HCT116 (cell line): ENCODE data around the gene CRBN. TPM values are rescaled to one million over a fixed set of nuclear protein-coding genes. Genes with fewer than 3 reads are reported as not detected.

ENCODE experiments used
- ATAC-seq: fragments of 200-7000 bp; cut with Tn5 transposase; 2 replicates; pipeline ENCODE4 v1.9.1; 2020; ENCODE audit warnings: mild to moderate bottlenecking, moderate library complexity
- BruUV-seq: library from RNA; stranded (reverse); fragments of 400-500 nt; replicated peaks from 2 replicates; lab custom pipeline; 2021; lab: Mats Ljungman, UMichigan
- CTCF ChIA-PET: fragments of 300-600 bp; sonication (Branson Sonifier 250); formaldehyde crosslinking; loops from one replicate; lab custom pipeline; 2021; ENCODE audit warnings: antibody characterized with exemption; lab: Charles Lee
- POLR2A ChIA-PET: fragments of 300-600, 350-600 bp; sonication (Branson Sonifier 250); formaldehyde crosslinking; loops from one replicate; lab custom pipeline; 2021; ENCODE audit warnings: antibody characterized with exemption; lab: Charles Lee
- RAD21 ChIA-PET, 2 experiments: fragments of 300-600 bp; sonication (Branson Sonifier 250); formaldehyde crosslinking; loops; one replicate each; lab custom pipeline; 2023; ENCODE audit warnings: low total read pairs in 2 of 2; ENCODE audit not compliant: uncharacterized antibody in 2 of 2, unreplicated experiment in 2 of 2, low non-redundant PET in 1 of 2; lab: Charles Lee
- DNase-seq: peaks from one replicate; pipeline ENCODE4 v3.0.0-alpha.2; 2010; ENCODE audit warnings: low read depth, low spot score
- H2AFZ ChIP-seq: fragments of 200-600 bp; shearing (Covaris generic), sonication (generic); 2 replicates; pipeline ENCODE4 v1.6.1; 2017; ENCODE audit warnings: low read depth, mixed run types, mixed read lengths, antibody characterized with exemption, low read length; ENCODE audit not compliant: poor library complexity, severe bottlenecking
- H3K27ac ChIP-seq: 2 replicates; pipeline ENCODE4 v1.5.1; 2012; ENCODE audit warnings: low read depth, low read length
- H3K27me3 ChIP-seq: fragments of 200-600 bp; sonication (generic); 2 replicates; pipeline ENCODE4 v1.6.1; 2016; ENCODE audit warnings: mixed run types, low read length, mixed read lengths; ENCODE audit not compliant: insufficient read depth
- H3K36me3 ChIP-seq, 2 experiments: fragments of 200-500 bp in 1 of 2; fragments of 200-600 bp in 1 of 2; sonication (Bioruptor generic) in 1 of 2; sonication (generic) in 1 of 2; 2 replicates each; pipeline versions ENCODE4 v1.5.1 to v1.6.1; 2014 to 2016; ENCODE audit warnings: low read length in 2 of 2, inconsistent platforms in 1 of 2, mixed read lengths in 1 of 2, mixed run types in 1 of 2; ENCODE audit not compliant: insufficient read depth in 2 of 2, control insufficient read depth in 1 of 2
- H3K4me1 ChIP-seq, 2 experiments: fragments of 200-600 bp in 1 of 2; sonication (generic) in 1 of 2; 2 replicates each; pipeline versions ENCODE4 v1.5.1 to v1.6.1; 2012 to 2017; ENCODE audit warnings: low read length in 2 of 2, inconsistent platforms in 1 of 2, mild to moderate bottlenecking in 1 of 2, mixed read lengths in 1 of 2, mixed run types in 1 of 2, moderate library complexity in 1 of 2; ENCODE audit not compliant: insufficient read depth in 2 of 2, control insufficient read depth in 1 of 2
- H3K4me2 ChIP-seq: fragments of 200-600 bp; sonication (generic); 2 replicates; pipeline ENCODE4 v1.6.1; 2017; ENCODE audit warnings: mixed run types, low read length, mixed read lengths
- H3K4me3 ChIP-seq, 2 experiments: fragments of 200-600 bp in 1 of 2; sonication (generic) in 1 of 2; replicated peaks in 1 of 2; 2 replicates each; pipeline ENCODE4 v1.5.1; 2011 to 2016; ENCODE audit warnings: low read length in 2 of 2, control low read depth in 1 of 2, low read depth in 1 of 2, mild to moderate bottlenecking in 1 of 2, mixed read lengths in 1 of 2, mixed run types in 1 of 2
- H3K79me2 ChIP-seq: fragments of 200-600 bp; sonication (generic); 2 replicates; pipeline ENCODE4 v1.6.1; 2017; ENCODE audit warnings: mild to moderate bottlenecking, mixed run types, low read length, moderate library complexity, mixed read lengths; ENCODE audit not compliant: insufficient read depth
- H3K9ac ChIP-seq: fragments of 200-600 bp; sonication (generic); 2 replicates; pipeline ENCODE4 v1.6.1; 2016; ENCODE audit warnings: low read length, mixed read lengths
- H3K9me2 ChIP-seq: fragments of 200-600 bp; sonication (generic), shearing (Covaris generic); 2 replicates; pipeline ENCODE4 v1.6.1; 2017; ENCODE audit warnings: mixed run types, mild to moderate bottlenecking, moderate library complexity; ENCODE audit not compliant: insufficient read depth
- H3K9me3 ChIP-seq, 2 experiments: fragments of 200-500 bp in 1 of 2; fragments of 200-600 bp in 1 of 2; sonication (Bioruptor generic) in 1 of 2; sonication (generic) in 1 of 2; 2 replicates each; pipeline ENCODE4 v1.6.1; 2014 to 2017; ENCODE audit warnings: low read length in 2 of 2, mixed read lengths in 2 of 2, inconsistent platforms in 1 of 2, low read depth in 1 of 2, mild to moderate bottlenecking in 1 of 2, mixed run types in 1 of 2, moderate library complexity in 1 of 2; ENCODE audit not compliant: control insufficient read depth in 1 of 2, insufficient read depth in 1 of 2
- H4K20me1 ChIP-seq: fragments of 200-600 bp; sonication (generic), shearing (Covaris generic); 2 replicates; pipeline ENCODE4 v1.6.1; 2017; ENCODE audit warnings: mixed run types, mild to moderate bottlenecking, moderate library complexity; ENCODE audit not compliant: insufficient read depth
- CBX3 ChIP-seq: IDR thresholded peaks from 2 replicates; pipeline ENCODE4 v1.6.1; 2012; ENCODE audit warnings: low read depth
- EGR1 ChIP-seq: IDR thresholded peaks from 2 replicates; pipeline ENCODE4 v1.6.1; 2012; ENCODE audit warnings: low read depth
- FOSL1 ChIP-seq: IDR thresholded peaks from 2 replicates; pipeline ENCODE4 v1.6.1; 2012; ENCODE audit warnings: low read depth
- RAD21 ChIP-seq: IDR thresholded peaks from 2 replicates; pipeline ENCODE4 v1.6.1; 2012; ENCODE audit warnings: low read depth, mild to moderate bottlenecking
- REST ChIP-seq: IDR thresholded peaks from 2 replicates; pipeline ENCODE4 v1.6.1; 2012; ENCODE audit warnings: low read depth
- SIN3A ChIP-seq: IDR thresholded peaks from 2 replicates; pipeline ENCODE4 v1.6.1; 2012; ENCODE audit warnings: low read depth
- SRF ChIP-seq: IDR thresholded peaks from 2 replicates; pipeline ENCODE4 v1.6.1; 2012; ENCODE audit warnings: low read depth
- YY1 ChIP-seq: IDR thresholded peaks from 2 replicates; pipeline ENCODE4 v1.6.1; 2011; ENCODE audit warnings: low read length, low read depth, moderate library complexity, mild to moderate bottlenecking; ENCODE audit not compliant: insufficient replicate concordance; ENCODE audit errors: extremely low read depth
- ZFX ChIP-seq: fragments of 450-650 bp; IDR thresholded peaks from 2 replicates; pipeline ENCODE4 v1.6.1; 2017
- ZNF274 ChIP-seq: fragments of 200-500 bp; sonication (Bioruptor generic); IDR thresholded peaks from 2 replicates; pipeline ENCODE4 v1.6.1; 2014; ENCODE audit warnings: mild to moderate bottlenecking, low read depth, low read length, inconsistent platforms
- intact Hi-C: fragments of 100-400 bp; cut with micrococcal nuclease; formaldehyde crosslinking; loops from 2 replicates; pipeline ENCODE4 v1.10.0; 2022
- total RNA-seq: library from RNA; stranded (reverse); gene quantifications from one replicate; pipeline ENCODE4 v1.2.1, GENCODE V29; 2021; ENCODE audit not compliant: unreplicated experiment
- TF ChIP-seq, protein P1 (sequence below), 3 experiments: fragments of 200-600 bp in 1 of 3; sonication (generic) in 1 of 3; IDR thresholded peaks in 2 of 3; conservative IDR thresholded peaks in 1 of 3; 2 replicates each; pipeline ENCODE4 v1.5.1; 2012 to 2017; ENCODE audit warnings: low read depth in 2 of 3, low read length in 2 of 3, antibody characterized with exemption in 1 of 3, borderline replicate concordance in 1 of 3, control low read depth in 1 of 3, mild to moderate bottlenecking in 1 of 3, mixed read lengths in 1 of 3, mixed run types in 1 of 3, moderate library complexity in 1 of 3; ENCODE audit not compliant: insufficient read depth in 1 of 3

The CRBN gene
- total RNA-seq, 1 experiment from 2014 or later: 29.1 TPM

- intact Hi-C loops: no loop called here
- TF ChIP-seq FOSL1 (no peak), ZNF274 (no peak)
- TF ChIP-seq, all 23 proteins: peak for 0
- Histone ChIP-seq H3K4me1 (no peaks in the 10 kb centered on the region), H3K79me2 (no peaks in the 10 kb centered on the region), H3K9me3 (no peaks in the 10 kb centered on the region), H3K4me3 (no peak overlapping the region), H3K27me3 (no peaks in the 10 kb centered on the region), H3K36me3 (no peaks in the 10 kb centered on the region), H3K4me2 (no peak overlapping the region), H4K20me1 (no peaks in the 10 kb centered on the region; the same call in 1 of the 2 replicates), H3K27ac (no peak overlapping the region), H3K9ac (no peak overlapping the region), H3K9me2 (no peaks in the 10 kb centered on the region), H2AFZ (no peak overlapping the region)
- ATAC-seq (no peak), DNase-seq (no peak)
- CTCF ChIA-PET: no interaction called here
- RAD21 ChIA-PET: no interaction called here
- BruUV-seq: no TSS peak
- POLR2A ChIA-PET: no interaction called here
Measured at GRCh38 chr3:3227640-3228039, 48.1 kb upstream of the CRBN start.

DNA sequence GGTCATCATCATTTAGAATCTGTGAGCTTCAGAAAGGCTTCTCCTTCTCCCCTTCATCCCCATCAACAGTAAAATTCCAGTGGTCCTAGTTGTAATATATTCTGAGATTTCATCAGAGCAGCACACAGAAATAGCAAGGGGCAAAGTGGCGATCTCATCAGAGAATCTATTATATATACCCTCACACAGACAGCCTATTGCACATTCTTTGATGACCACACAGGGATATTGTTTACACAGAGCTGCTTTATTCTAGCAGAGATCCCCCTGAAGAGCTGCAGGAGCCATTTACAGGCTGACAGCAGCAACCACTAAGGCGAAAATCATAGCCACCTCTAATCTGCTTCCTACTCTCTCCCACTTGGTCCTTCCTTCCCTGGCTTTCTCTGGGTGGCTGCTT, 42.0 kb upstream of the CRBN start:
- no peaks in the 10 kb centered on the region for H3K27me3 ChIP-seq
- DNase-seq (no peak), ATAC-seq (no peak)
- no TSS peak for BruUV-seq
- no peaks in the 10 kb centered on the region for H3K9me3 ChIP-seq
- CTCF ChIA-PET: no interaction called here
- H3K4me1 ChIP-seq: no peaks in the 10 kb centered on the region
- no peak overlapping the region for H3K9ac ChIP-seq
- no peak overlapping the region for H2AFZ ChIP-seq
- H3K9me2 ChIP-seq: no peaks in the 10 kb centered on the region
- no peak overlapping the region for H3K27ac ChIP-seq
- no peaks in the 10 kb centered on the region for H4K20me1 ChIP-seq
- RAD21 ChIA-PET: no interaction called here
- no peak overlapping the region for H3K4me3 ChIP-seq
- intact Hi-C loops: no loop called here
- H3K79me2 ChIP-seq: no peaks in the 10 kb centered on the region
- no peak for TF ChIP-seq SIN3A
- no peak for TF ChIP-seq ZFX
- TF ChIP-seq YY1: no peak
- TF ChIP-seq SRF: no peak
- TF ChIP-seq EGR1: no peak
- no peak for TF ChIP-seq REST
- TF ChIP-seq, protein P1, sequence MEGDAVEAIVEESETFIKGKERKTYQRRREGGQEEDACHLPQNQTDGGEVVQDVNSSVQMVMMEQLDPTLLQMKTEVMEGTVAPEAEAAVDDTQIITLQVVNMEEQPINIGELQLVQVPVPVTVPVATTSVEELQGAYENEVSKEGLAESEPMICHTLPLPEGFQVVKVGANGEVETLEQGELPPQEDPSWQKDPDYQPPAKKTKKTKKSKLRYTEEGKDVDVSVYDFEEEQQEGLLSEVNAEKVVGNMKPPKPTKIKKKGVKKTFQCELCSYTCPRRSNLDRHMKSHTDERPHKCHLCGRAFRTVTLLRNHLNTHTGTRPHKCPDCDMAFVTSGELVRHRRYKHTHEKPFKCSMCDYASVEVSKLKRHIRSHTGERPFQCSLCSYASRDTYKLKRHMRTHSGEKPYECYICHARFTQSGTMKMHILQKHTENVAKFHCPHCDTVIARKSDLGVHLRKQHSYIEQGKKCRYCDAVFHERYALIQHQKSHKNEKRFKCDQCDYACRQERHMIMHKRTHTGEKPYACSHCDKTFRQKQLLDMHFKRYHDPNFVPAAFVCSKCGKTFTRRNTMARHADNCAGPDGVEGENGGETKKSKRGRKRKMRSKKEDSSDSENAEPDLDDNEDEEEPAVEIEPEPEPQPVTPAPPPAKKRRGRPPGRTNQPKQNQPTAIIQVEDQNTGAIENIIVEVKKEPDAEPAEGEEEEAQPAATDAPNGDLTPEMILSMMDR (IDR thresholded peaks at IDR 0.05 in 2 of 3, conservative IDR thresholded peaks at IDR 0.05 in 1 of 3; ENCODE audit: borderline replicate concordance in 1 of 3, insufficient read depth in 1 of 3, low read depth in 2 of 3, low read length in 2 of 3): no peak
- TF ChIP-seq RAD21: no peak
- TF ChIP-seq CBX3: no peak
- no peaks in the 10 kb centered on the region for H3K36me3 ChIP-seq
- no peak overlapping the region for H3K4me2 ChIP-seq
- POLR2A ChIA-PET: no interaction called here
